T follicular helper cell (primary cell): Measurements from ENCODE around the gene SMAD2.

Experiments
- DNase-seq: peaks from one replicate; pipeline ENCODE4 v3.0.0-alpha.2; 2020; ENCODE audit warnings: low read depth

Gene SMAD2

GRCh38 chr18:47932190-47932589 lies 1.7 kb upstream of the SMAD2 start:
- no peak for DNase-seq

- DNase-seq, result peak; percentile 14
Measured at GRCh38 chr18:47931718-47932103, 1.3 kb upstream of the SMAD2 start.

- peak; percentile 92 for DNase-seq
Measured at GRCh38 chr18:47930931-47931717, 665 bp upstream of the SMAD2 start.

- no peak for DNase-seq
Measured at GRCh38 chr18:47929681-47930198, 719 bp downstream of the SMAD2 start.

- no peak for DNase-seq
Measured at GRCh38 chr18:47928466-47928865, 2.0 kb downstream of the SMAD2 start.

- no peak for DNase-seq
Measured at GRCh38 chr18:47926101-47926850, 4.2 kb downstream of the SMAD2 start.

GRCh38 chr18:47919916-47920315 lies 10.5 kb downstream of the SMAD2 start:
- no peak for DNase-seq

- no peak for DNase-seq
Measured at GRCh38 chr18:47917923-47918610, 12.4 kb downstream of the SMAD2 start.

GRCh38 chr18:47915930-47916329 lies 14.5 kb downstream of the SMAD2 start:
- no peak for DNase-seq

- no peak for DNase-seq
Measured at GRCh38 chr18:47915229-47915628, 15.2 kb downstream of the SMAD2 start.

- DNase-seq, result no peak
Measured at GRCh38 chr18:47912794-47913585, 17.5 kb downstream of the SMAD2 start.

GRCh38 chr18:47912343-47912742 lies 18.1 kb downstream of the SMAD2 start:
- DNase-seq, result no peak

GRCh38 chr18:47911877-47912276 lies 18.6 kb downstream of the SMAD2 start:
- no peak for DNase-seq

- DNase-seq, result no peak
Measured at GRCh38 chr18:47909484-47909883, 21.0 kb downstream of the SMAD2 start.

- no peak for DNase-seq
Measured at GRCh38 chr18:47908592-47908991, 21.9 kb downstream of the SMAD2 start.

GRCh38 chr18:47906408-47906807 lies 24.1 kb downstream of the SMAD2 start:
- DNase-seq, result no peak

GRCh38 chr18:47903809-47904208 lies 26.6 kb downstream of the SMAD2 start:
- no peak for DNase-seq

- no peak for DNase-seq
Measured at GRCh38 chr18:47901624-47902362, 28.7 kb downstream of the SMAD2 start.

- no peak for DNase-seq
Measured at GRCh38 chr18:47899107-47899840, 31.2 kb downstream of the SMAD2 start.

GRCh38 chr18:47898696-47899095 lies 31.8 kb downstream of the SMAD2 start:
- no peak for DNase-seq
